ENCODE results near the gene AFF3. TPM values are rescaled to one million over a fixed set of nuclear protein-coding genes. Genes with fewer than 3 reads are reported as not detected.

The AFF3 gene
- total RNA-seq, 1 experiment from 2014 or later: 0.22 TPM

DNA sequence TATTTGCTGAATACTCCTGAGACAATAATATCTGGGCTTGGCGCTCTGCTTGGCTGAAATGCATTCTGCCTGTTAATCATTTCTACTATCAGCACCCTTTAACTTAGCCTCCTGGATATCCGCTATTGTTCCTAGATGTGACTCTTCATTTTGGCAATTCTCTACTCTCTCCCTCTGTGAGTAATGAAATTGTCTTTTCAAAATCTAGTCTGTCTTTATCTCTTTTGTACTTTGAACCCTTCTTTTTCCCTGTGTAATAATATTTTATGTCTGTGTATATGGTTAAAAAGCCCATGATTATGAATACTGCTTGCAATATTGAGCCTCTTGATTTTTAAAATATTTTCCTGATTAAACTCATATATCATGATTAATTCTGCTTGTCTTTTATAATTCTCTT lies 646.4 kb downstream of the AFF3 start:
- Histone ChIP-seq H3K14ac (ENCODE audit: insufficient read depth, low read length) (no peak overlapping the region), H2BK5ac (ENCODE audit: insufficient read length, low read length) (no peak overlapping the region), H3K4me1 (ENCODE audit: insufficient read depth, low read length) (no peaks in the 10 kb centered on the region; the same call in 1 of the 2 replicates), H2BK12ac (ENCODE audit: insufficient read length, low read depth, low read length) (no peak overlapping the region), H3K9me3 (ENCODE audit: control insufficient read depth, low read depth, low read length) (no peaks in the 10 kb centered on the region), H3K4me2 (ENCODE audit: insufficient read depth, insufficient read length, low read length) (no peak overlapping the region), H3T11ph (ENCODE audit: low read length) (no peak overlapping the region), H4K20me1 (ENCODE audit: control insufficient read depth, insufficient read depth, insufficient read length) (no peaks in the 10 kb centered on the region), H4K5ac (ENCODE audit: insufficient read length, low read depth, low read length) (no peak overlapping the region), H3K23me2 (ENCODE audit: insufficient read length, low read depth, low read length, poor library complexity, severe bottlenecking) (no peaks in the 10 kb centered on the region), H3K18ac (ENCODE audit: insufficient read length, low read depth, low read length) (no peak overlapping the region), H3K23ac (ENCODE audit: insufficient read length, low read depth, low read length) (no peak overlapping the region), H2BK15ac (ENCODE audit: low read depth, low read length) (no peak overlapping the region), H2AFZ (ENCODE audit: low read length) (no peak overlapping the region), H3K56ac (ENCODE audit: insufficient read length, low read depth, low read length) (no peak overlapping the region), H3K9ac (ENCODE audit: extremely low read depth, insufficient read length, low read length) (no peak overlapping the region), H2AK5ac (ENCODE audit: insufficient read length, low read length) (no peak overlapping the region), H3K27ac (ENCODE audit: insufficient read length, low read depth, low read length) (no peak overlapping the region), H3K79me1 (ENCODE audit: insufficient read depth, low read depth, low read length, poor library complexity, severe bottlenecking) (no peaks in the 10 kb centered on the region), H3K79me2 (ENCODE audit: insufficient read depth, low read length) (no peaks in the 10 kb centered on the region), H3K27me3 (ENCODE audit: insufficient read depth, low read length) (no peaks in the 10 kb centered on the region), H4K91ac (ENCODE audit: insufficient read length, low read depth, low read length) (no peak overlapping the region), H2BK120ac (ENCODE audit: low read depth, low read length, poor library complexity, severe bottlenecking) (no peak overlapping the region), H4K8ac (replicated peaks; ENCODE audit: insufficient read length, low read depth, low read length) (no peak overlapping the region), H2BK20ac (ENCODE audit: low read depth, low read length, poor library complexity, severe bottlenecking) (no peak overlapping the region), H3K4ac (ENCODE audit: low read depth, low read length) (no peak overlapping the region)
- Mint-ChIP-seq H3K36me3 (ENCODE audit: insufficient read depth in 1 of 3, low read depth in 3 of 3) (no peaks in the 10 kb centered on the region), H3K27me3 (ENCODE audit: low read depth) (peaks cover 2% of the 10 kb centered on the region; the same call in 1 of the 2 replicates), H3K9me3 (peaks cover 0 to 2% of the 10 kb centered on the region in 2 experiments; a peak in 2 of 5 replicates), H3K4me3 (no peak overlapping the region), H3K27ac (no peak overlapping the region), H3K4me1 (peaks cover 10 to 15% of the 10 kb centered on the region in 2 experiments)
- TF ChIP-seq, protein P1, sequence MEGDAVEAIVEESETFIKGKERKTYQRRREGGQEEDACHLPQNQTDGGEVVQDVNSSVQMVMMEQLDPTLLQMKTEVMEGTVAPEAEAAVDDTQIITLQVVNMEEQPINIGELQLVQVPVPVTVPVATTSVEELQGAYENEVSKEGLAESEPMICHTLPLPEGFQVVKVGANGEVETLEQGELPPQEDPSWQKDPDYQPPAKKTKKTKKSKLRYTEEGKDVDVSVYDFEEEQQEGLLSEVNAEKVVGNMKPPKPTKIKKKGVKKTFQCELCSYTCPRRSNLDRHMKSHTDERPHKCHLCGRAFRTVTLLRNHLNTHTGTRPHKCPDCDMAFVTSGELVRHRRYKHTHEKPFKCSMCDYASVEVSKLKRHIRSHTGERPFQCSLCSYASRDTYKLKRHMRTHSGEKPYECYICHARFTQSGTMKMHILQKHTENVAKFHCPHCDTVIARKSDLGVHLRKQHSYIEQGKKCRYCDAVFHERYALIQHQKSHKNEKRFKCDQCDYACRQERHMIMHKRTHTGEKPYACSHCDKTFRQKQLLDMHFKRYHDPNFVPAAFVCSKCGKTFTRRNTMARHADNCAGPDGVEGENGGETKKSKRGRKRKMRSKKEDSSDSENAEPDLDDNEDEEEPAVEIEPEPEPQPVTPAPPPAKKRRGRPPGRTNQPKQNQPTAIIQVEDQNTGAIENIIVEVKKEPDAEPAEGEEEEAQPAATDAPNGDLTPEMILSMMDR (conservative IDR thresholded peaks at IDR 0.05): no peak
- WGBS (ENCODE audit: extremely low coverage, insufficient read length, low lambda C conversion rate): no CpG with 5 or more reads among the region's 2 CpGs
- no peak for DNase-seq

Other genes starting within 250 kb of the AFF3 start
- gene LONRF2, start 179.9 kb upstream of the AFF3 start, total RNA-seq (2021): 2.4 and 2.7 TPM in 2 replicates